CD4-positive, alpha-beta T cell treated with Interleukin-4 for 1 hour (primary cell): ENCODE measurements around the gene DNAH5.

Experiments used
- DNase-seq, 2 donors: peaks; one replicate each; pipeline ENCODE4 v3.0.0-alpha.2; 2020 to 2022

DNAH5 gene

GRCh38 chr5:13934125-13934524, 10.4 kb downstream of the DNAH5 start:
- no peak for DNase-seq

- DNase-seq = no peak
Observed at GRCh38 chr5:13932561-13932960, 11.9 kb downstream of the DNAH5 start.

- no peak for DNase-seq
Observed at GRCh38 chr5:13932011-13932410, 12.5 kb downstream of the DNAH5 start.

GRCh38 chr5:13930541-13931171, 13.8 kb downstream of the DNAH5 start:
- no peak for DNase-seq

- DNase-seq = no peak
Observed at GRCh38 chr5:13926731-13927130, 17.8 kb downstream of the DNAH5 start.

- DNase-seq = no peak
Observed at GRCh38 chr5:13921578-13921977, 22.9 kb downstream of the DNAH5 start.

- no peak for DNase-seq
Observed at GRCh38 chr5:13919786-13920185, 24.7 kb downstream of the DNAH5 start.

GRCh38 chr5:13919087-13919486, 25.4 kb downstream of the DNAH5 start:
- no peak for DNase-seq

- DNase-seq = no peak
Observed at GRCh38 chr5:13917061-13917460, 27.4 kb downstream of the DNAH5 start.

GRCh38 chr5:13913962-13914361, 30.5 kb downstream of the DNAH5 start:
- DNase-seq = no peak

GRCh38 chr5:13910637-13911288, 33.7 kb downstream of the DNAH5 start:
- DNase-seq = no peak

GRCh38 chr5:13910201-13910600, 34.3 kb downstream of the DNAH5 start:
- no peak for DNase-seq

GRCh38 chr5:13909271-13909670, 35.2 kb downstream of the DNAH5 start:
- DNase-seq = no peak

GRCh38 chr5:13898569-13898968, 45.9 kb downstream of the DNAH5 start:
- no peak for DNase-seq

- DNase-seq = no peak
Observed at GRCh38 chr5:13878357-13878756, 66.1 kb downstream of the DNAH5 start.

- DNase-seq = no peak
Observed at GRCh38 chr5:13866792-13867191, 77.7 kb downstream of the DNAH5 start.

- DNase-seq = no peak
Observed at GRCh38 chr5:13865312-13865711, 79.2 kb downstream of the DNAH5 start.

- DNase-seq = no peak
Observed at GRCh38 chr5:13860146-13860545, 84.3 kb downstream of the DNAH5 start.

GRCh38 chr5:13859270-13860065, 85.0 kb downstream of the DNAH5 start:
- DNase-seq = no peak

- no peak for DNase-seq
Observed at GRCh38 chr5:13843175-13843846, 101.2 kb downstream of the DNAH5 start.

GRCh38 chr5:13833440-13833839, 111.0 kb downstream of the DNAH5 start:
- DNase-seq = no peak

- DNase-seq = no peak
Observed at GRCh38 chr5:13831351-13831750, 113.1 kb downstream of the DNAH5 start.

- no peak for DNase-seq
Observed at GRCh38 chr5:13830536-13830935, 114.0 kb downstream of the DNAH5 start.

GRCh38 chr5:13821366-13821765, 123.1 kb downstream of the DNAH5 start:
- no peak for DNase-seq
